Gastroesophageal sphincter (tissue), 3 donors: ENCODE results near the gene LMTK2.

Experiments
- EP300 ChIP-seq: sonication (generic); formaldehyde crosslinking; IDR thresholded peaks from one replicate; pipeline ENCODE4 v1.6.1; 2017; ENCODE audit warnings: antibody characterized with exemption, mild to moderate bottlenecking
- POLR2A ChIP-seq, 2 donors: fragments of 450-650 bp; IDR thresholded peaks; one replicate each; pipeline ENCODE4 v1.6.1; 2017; ENCODE audit warnings: antibody characterized with exemption in 2 of 2, mild to moderate bottlenecking in 2 of 2, moderate library complexity in 1 of 2
- POLR2AphosphoS5 ChIP-seq: sonication (generic); formaldehyde crosslinking; IDR thresholded peaks from one replicate; pipeline ENCODE4 v1.6.1; 2017; ENCODE audit warnings: antibody characterized with exemption
- TF ChIP-seq, protein P1 (sequence below), 4 experiments: fragments of 200-600 bp in 2 of 4; fragments of 450-650 bp in 2 of 4; sonication (generic) in 1 of 4; IDR thresholded peaks; one replicate each; pipeline ENCODE4 v1.5.1; 2017 to 2019; ENCODE audit warnings: antibody characterized with exemption in 4 of 4, mild to moderate bottlenecking in 2 of 4, moderate library complexity in 2 of 4

- TF ChIP-seq POLR2AphosphoS5 (no peak), EP300 (no peak), POLR2A (IDR thresholded peaks at IDR 0.05) (no peak)
- TF ChIP-seq, protein P1, sequence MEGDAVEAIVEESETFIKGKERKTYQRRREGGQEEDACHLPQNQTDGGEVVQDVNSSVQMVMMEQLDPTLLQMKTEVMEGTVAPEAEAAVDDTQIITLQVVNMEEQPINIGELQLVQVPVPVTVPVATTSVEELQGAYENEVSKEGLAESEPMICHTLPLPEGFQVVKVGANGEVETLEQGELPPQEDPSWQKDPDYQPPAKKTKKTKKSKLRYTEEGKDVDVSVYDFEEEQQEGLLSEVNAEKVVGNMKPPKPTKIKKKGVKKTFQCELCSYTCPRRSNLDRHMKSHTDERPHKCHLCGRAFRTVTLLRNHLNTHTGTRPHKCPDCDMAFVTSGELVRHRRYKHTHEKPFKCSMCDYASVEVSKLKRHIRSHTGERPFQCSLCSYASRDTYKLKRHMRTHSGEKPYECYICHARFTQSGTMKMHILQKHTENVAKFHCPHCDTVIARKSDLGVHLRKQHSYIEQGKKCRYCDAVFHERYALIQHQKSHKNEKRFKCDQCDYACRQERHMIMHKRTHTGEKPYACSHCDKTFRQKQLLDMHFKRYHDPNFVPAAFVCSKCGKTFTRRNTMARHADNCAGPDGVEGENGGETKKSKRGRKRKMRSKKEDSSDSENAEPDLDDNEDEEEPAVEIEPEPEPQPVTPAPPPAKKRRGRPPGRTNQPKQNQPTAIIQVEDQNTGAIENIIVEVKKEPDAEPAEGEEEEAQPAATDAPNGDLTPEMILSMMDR (IDR thresholded peaks at IDR 0.05), result no peak
Observed at GRCh38 chr7:98244871-98245270, 138.2 kb downstream of the LMTK2 start.
